Retinal pigment epithelial cell (primary cell): ENCODE results near the gene GSTM3.
"Not testable (repeated sequence)": the region's sequence is repeated elsewhere in the genome, so short reads cannot be mapped to it uniquely, and the experiment has no call there.

Experiments used
- DNase-seq: peaks from one replicate; pipeline ENCODE4 v3.0.0-alpha.2; 2010; ENCODE audit warnings: low read depth
- H3K4me3 ChIP-seq: 2 replicates; pipeline ENCODE4 v1.5.1; 2011; ENCODE audit warnings: mild to moderate bottlenecking, low read length, control low read depth, moderate library complexity
- CTCF ChIP-seq: conservative IDR thresholded peaks from 2 replicates; pipeline ENCODE4 v1.5.1; 2011; ENCODE audit warnings: low read depth, low read length, control low read depth, inconsistent platforms

The GSTM3 gene

GRCh38 chr1:109713636-109714035 lies 27.2 kb downstream of the GSTM3 start:
- no peak for DNase-seq
- TF ChIP-seq CTCF: no peak
- H3K4me3 ChIP-seq: no peak overlapping the region

GRCh38 chr1:109712321-109712864 lies 28.4 kb downstream of the GSTM3 start:
- TF ChIP-seq CTCF: no peak
- DNase-seq: no peak
- peak overlapping the region; percentile 15 for H3K4me3 ChIP-seq

- peak within 1 kb of the TSS; percentile 15 for H3K4me3 ChIP-seq
- not testable (repeated sequence) for DNase-seq
These were observed 29.1 kb downstream of the GSTM3 start, which contains the start of gene GSTM5 for GRCh38 chr1:109711593-109712320. Gene GSTM5 (plus strand): TSS chr1:109712251. CDS start chr1:109712313, 62 bp downstream.

- DNase-seq, H3K4me3 ChIP-seq: not testable (repeated sequence)
These were observed 31.0 kb downstream of the GSTM3 start for GRCh38 chr1:109709822-109710221.

- H3K4me3 ChIP-seq, DNase-seq: not testable (repeated sequence)
These were observed 31.9 kb downstream of the GSTM3 start for GRCh38 chr1:109708949-109709348.

- no peak for TF ChIP-seq CTCF
- no peak overlapping the region for H3K4me3 ChIP-seq
- no peak for DNase-seq
These were observed 35.4 kb downstream of the GSTM3 start for GRCh38 chr1:109705411-109705810.

- no peak overlapping the region for H3K4me3 ChIP-seq
- TF ChIP-seq CTCF: no peak
- DNase-seq: no peak
These were observed 36.7 kb downstream of the GSTM3 start for GRCh38 chr1:109704173-109704572.

- DNase-seq, H3K4me3 ChIP-seq: not testable (repeated sequence)
These were observed 37.9 kb downstream of the GSTM3 start for GRCh38 chr1:109702940-109703339.

GRCh38 chr1:109697861-109698260 lies 43.0 kb downstream of the GSTM3 start:
- DNase-seq, H3K4me3 ChIP-seq: not testable (repeated sequence)

- DNase-seq: no peak
- no peak for TF ChIP-seq CTCF
- no peak overlapping the region for H3K4me3 ChIP-seq
These were observed 43.8 kb downstream of the GSTM3 start for GRCh38 chr1:109697066-109697465.

- H3K4me3 ChIP-seq, DNase-seq: not testable (repeated sequence)
These were observed 45.7 kb downstream of the GSTM3 start for GRCh38 chr1:109695138-109695537.

GRCh38 chr1:109694400-109694799 lies 46.4 kb downstream of the GSTM3 start:
- not testable (repeated sequence) for DNase-seq, H3K4me3 ChIP-seq
